GM23248 (cell line): Measurements from ENCODE around the gene CFAP45. TPM values are rescaled to one million over a fixed set of nuclear protein-coding genes. Genes with fewer than 3 reads are reported as not detected.

Experiments
- DNase-seq: peaks from one replicate; pipeline ENCODE4 v3.0.0-alpha.2; 2015
- H2AFZ ChIP-seq: fragments of 200-600 bp; sonication (generic); 2 replicates; pipeline ENCODE4 v1.6.1; 2016; ENCODE audit warnings: antibody characterized with exemption
- H3F3A ChIP-seq: fragments of 200-600 bp; sonication (generic); 2 replicates; pipeline ENCODE4 v1.6.1; 2016; ENCODE audit warnings: mild to moderate bottlenecking, antibody characterized with exemption, mixed run types; ENCODE audit not compliant: insufficient read depth
- H3K27ac ChIP-seq: fragments of 200-600 bp; sonication (generic); 2 replicates; pipeline ENCODE4 v1.5.1; 2016; ENCODE audit warnings: mild to moderate bottlenecking
- H3K27me3 ChIP-seq: fragments of 200-600 bp; sonication (generic); replicated peaks from 2 replicates; pipeline ENCODE4 v1.6.1; 2016; ENCODE audit warnings: mild to moderate bottlenecking; ENCODE audit not compliant: insufficient read depth
- H3K36me3 ChIP-seq: fragments of 200-600 bp; sonication (generic); 2 replicates; pipeline ENCODE4 v1.6.1; 2016; ENCODE audit warnings: low read depth, mild to moderate bottlenecking
- H3K4me1 ChIP-seq: fragments of 200-600 bp; sonication (generic); 2 replicates; pipeline ENCODE4 v1.6.1; 2016; ENCODE audit warnings: mild to moderate bottlenecking; ENCODE audit not compliant: insufficient read depth
- H3K4me2 ChIP-seq: fragments of 200-600 bp; sonication (generic); one replicate; pipeline ENCODE4 v1.6.1; 2016; ENCODE audit warnings: mild to moderate bottlenecking; ENCODE audit not compliant: unreplicated experiment
- H3K4me3 ChIP-seq: fragments of 200-600 bp; sonication (generic); 2 replicates; pipeline ENCODE4 v1.5.1; 2016; ENCODE audit warnings: mild to moderate bottlenecking
- H3K79me2 ChIP-seq: fragments of 200-600 bp; sonication (generic); 2 replicates; pipeline ENCODE4 v1.6.1; 2016; ENCODE audit warnings: mild to moderate bottlenecking; ENCODE audit not compliant: insufficient read depth
- H3K9ac ChIP-seq: fragments of 200-600 bp; sonication (generic); 2 replicates; pipeline ENCODE4 v1.6.1; 2016; ENCODE audit warnings: mild to moderate bottlenecking
- H3K9me2 ChIP-seq: fragments of 200-600 bp; sonication (generic); 2 replicates; pipeline ENCODE4 v1.6.1; 2016; ENCODE audit warnings: mixed run types, mild to moderate bottlenecking, moderate library complexity; ENCODE audit not compliant: insufficient read depth
- H3K9me3 ChIP-seq: fragments of 200-600 bp; sonication (generic); one replicate; pipeline ENCODE4 v1.6.1; 2017; ENCODE audit warnings: low read depth
- H4K20me1 ChIP-seq: fragments of 200-600 bp; sonication (generic); 2 replicates; pipeline ENCODE4 v1.6.0; 2016; ENCODE audit not compliant: insufficient read depth
- EZH2 ChIP-seq: fragments of 200-600 bp; sonication (generic); IDR thresholded peaks from 2 replicates; pipeline ENCODE4 v1.6.1; 2018; ENCODE audit warnings: antibody characterized with exemption, mild to moderate bottlenecking; ENCODE audit not compliant: insufficient read depth, poor library complexity, severe bottlenecking
- EZH2phosphoT487 ChIP-seq: fragments of 200-600 bp; sonication (generic); IDR thresholded peaks from 2 replicates; pipeline ENCODE4 v1.6.1; 2018; ENCODE audit warnings: antibody characterized with exemption, moderate library complexity, mild to moderate bottlenecking, low read depth; ENCODE audit not compliant: insufficient read depth
- WGBS, 2 experiments: methylation state at CpG; one replicate each; pipeline ENCODE4 v1.1.6; 2015 to 2017; ENCODE audit warnings: low lambda C conversion rate in 2 of 2, low coverage in 1 of 2; ENCODE audit errors: missing lambda C conversion rate in 2 of 2; 5-methylcytosine and 5-hydroxymethylcytosine counted together
- in situ Hi-C: fragments of 300-500 bp; cut with MboI; formaldehyde crosslinking; loops from 2 replicates; pipeline ENCODE4 v1.15.0; 2020
- polyA plus RNA-seq: library from polyadenylated mRNA; unstranded; fragments of >200 nt; fragmentation: Nextera tagmentation; extraction: Ambion mirVana; gene quantifications from 2 replicates; pipeline ENCODE4 v1.2.1, GENCODE V29; 2016
- total RNA-seq: library from RNA; depleted of rRNA; stranded (reverse); fragments of >200 nt; shearing (Covaris generic); gene quantifications from 2 replicates; pipeline ENCODE4 v1.2.3, GENCODE V29; 2014

Gene CFAP45
- total and polyA plus RNA-seq, 2 experiments from 2014 or later: 0.51 TPM; not detected in 1

DNA sequence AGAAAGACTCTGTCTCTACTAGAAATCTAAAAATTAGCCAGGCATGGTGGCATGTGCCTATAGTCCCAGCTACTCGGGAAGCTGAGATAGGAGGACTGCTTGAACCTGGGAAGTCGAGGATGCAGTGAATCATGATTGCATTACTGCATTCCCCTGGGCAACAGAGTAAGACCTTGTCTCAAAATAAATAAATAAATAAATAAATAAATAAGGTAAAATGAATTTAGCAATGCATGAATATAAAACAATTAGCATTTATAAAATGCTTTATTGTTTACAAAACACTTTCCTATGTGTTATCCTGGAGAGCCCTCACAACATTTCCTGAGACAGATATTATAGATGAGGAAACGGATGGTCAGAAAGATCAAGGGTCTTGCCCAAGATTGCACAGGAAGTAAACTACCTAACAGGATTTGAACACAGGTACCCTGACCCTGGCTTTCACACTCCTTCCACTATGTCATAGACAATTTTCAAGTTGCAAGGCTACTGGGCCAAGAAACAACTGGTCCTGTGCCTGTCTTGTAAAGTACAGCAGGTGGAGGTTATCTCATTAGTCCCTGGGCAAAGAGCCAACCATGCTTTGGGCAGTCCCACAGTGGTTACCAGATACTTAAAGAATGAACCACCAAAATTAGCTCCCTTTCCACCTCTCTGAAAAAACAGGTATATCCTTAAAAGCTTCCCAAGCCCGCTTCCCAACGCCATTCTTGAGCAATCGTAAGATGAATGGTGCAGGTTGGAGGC lies 22.1 kb downstream of the CFAP45 start:
- Histone ChIP-seq H3K9me2 (no peaks in the 10 kb centered on the region), H3K36me3 (no peaks in the 10 kb centered on the region), H3K4me1 (peaks cover 34% of the 10 kb centered on the region), H3K4me2 (no peak overlapping the region), H4K20me1 (no peaks in the 10 kb centered on the region), H3K79me2 (no peaks in the 10 kb centered on the region), H3K9me3 (no peaks in the 10 kb centered on the region), H3F3A (peaks cover 36% of the 10 kb centered on the region), H3K27me3 (no peaks in the 10 kb centered on the region), H2AFZ (no peak overlapping the region), H3K9ac (no peak overlapping the region), H3K27ac (no peak overlapping the region), H3K4me3 (no peak overlapping the region)
- TF ChIP-seq EZH2phosphoT487: no peak
- TF ChIP-seq EZH2: no peak
- no peak for DNase-seq
- in situ Hi-C loops: no loop called here
- WGBS, 2 experiments: 96 to 98% methylated on average over 6 of the region's 6 CpGs

DNA sequence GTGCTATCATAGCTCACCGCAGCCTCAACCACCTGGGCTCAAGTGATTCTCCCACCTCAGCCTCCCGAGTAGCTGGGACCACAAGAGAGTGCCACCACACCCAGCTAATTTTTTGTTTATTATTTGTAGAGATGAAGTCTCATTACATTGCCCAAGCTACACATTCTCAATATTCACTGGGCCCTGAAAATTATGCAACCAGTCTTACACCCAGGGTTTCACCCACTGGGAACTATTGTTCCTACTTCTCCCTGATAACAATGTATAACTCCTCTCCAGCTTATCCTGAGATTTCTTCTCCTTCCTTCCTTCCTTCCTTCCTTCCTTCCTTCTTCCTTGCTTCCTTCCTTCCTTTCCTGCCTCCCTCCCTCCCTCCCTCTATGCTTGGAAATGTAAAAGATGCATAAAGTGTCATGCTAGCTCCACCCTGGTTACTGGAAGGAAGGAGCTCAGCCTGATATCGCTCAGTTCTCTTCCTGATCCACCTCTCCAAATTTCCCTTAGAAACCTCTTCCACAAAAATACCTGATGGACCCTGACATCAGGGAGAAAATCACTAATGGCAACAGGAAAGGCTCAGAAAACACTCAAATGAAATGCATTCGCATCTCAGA lies 26.3 kb downstream of the CFAP45 start:
- in situ Hi-C loops: no loop called here
- DNase-seq: no peak
- 80 to 84% methylated on average over 4 of the region's 4 CpGs for WGBS, 2 experiments

GRCh38 chr1:159872891-159873290 lies 27.1 kb downstream of the CFAP45 start:
- H3K9me3 ChIP-seq: no peaks in the 10 kb centered on the region
- no peak overlapping the region for H3K9ac ChIP-seq
- H3K27me3 ChIP-seq: no peaks in the 10 kb centered on the region
- WGBS, 2 experiments: 85 to 92% methylated on average over 15 of the region's 15 CpGs
- H3F3A ChIP-seq: peaks cover 17% of the 10 kb centered on the region
- H3K36me3 ChIP-seq: no peaks in the 10 kb centered on the region
- H2AFZ ChIP-seq: no peak overlapping the region
- no peak overlapping the region for H3K4me2 ChIP-seq
- no peaks in the 10 kb centered on the region for H3K79me2 ChIP-seq
- no peaks in the 10 kb centered on the region for H4K20me1 ChIP-seq
- no peak overlapping the region for H3K4me3 ChIP-seq
- H3K27ac ChIP-seq: no peak overlapping the region
- peaks cover 13% of the 10 kb centered on the region for H3K4me1 ChIP-seq
- no peak for DNase-seq
- in situ Hi-C loops: no loop called here
- no peak for TF ChIP-seq EZH2
- TF ChIP-seq EZH2phosphoT487: no peak
- H3K9me2 ChIP-seq: no peaks in the 10 kb centered on the region

More for the DNA sequence above, 26.3 kb downstream of the CFAP45 start:
- Histone ChIP-seq H3K4me1 (peaks cover 11% of the 10 kb centered on the region), H3K9me2 (no peaks in the 10 kb centered on the region), H3K27me3 (no peaks in the 10 kb centered on the region), H3F3A (peaks cover 14% of the 10 kb centered on the region), H3K9me3 (no peaks in the 10 kb centered on the region), H3K27ac (no peak overlapping the region), H3K79me2 (no peaks in the 10 kb centered on the region), H3K9ac (no peak overlapping the region), H4K20me1 (no peaks in the 10 kb centered on the region), H3K4me2 (no peak overlapping the region), H2AFZ (no peak overlapping the region), H3K36me3 (no peaks in the 10 kb centered on the region), H3K4me3 (no peak overlapping the region)
- TF ChIP-seq EZH2 (no peak), EZH2phosphoT487 (no peak)

- TF ChIP-seq EZH2phosphoT487 (no peak), EZH2 (no peak)
- no peak overlapping the region for H3K27ac ChIP-seq
- 86 to 90% methylated on average over 5 of the region's 5 CpGs for WGBS, 2 experiments
- no peaks in the 10 kb centered on the region for H3K9me3 ChIP-seq
- no peaks in the 10 kb centered on the region for H3K9me2 ChIP-seq
- H3K4me1 ChIP-seq: peaks cover 13% of the 10 kb centered on the region
- H3K27me3 ChIP-seq: no peaks in the 10 kb centered on the region
- H4K20me1 ChIP-seq: no peaks in the 10 kb centered on the region
- no peaks in the 10 kb centered on the region for H3K79me2 ChIP-seq
- no peak overlapping the region for H3K9ac ChIP-seq
- no peak overlapping the region for H2AFZ ChIP-seq
- no peak overlapping the region for H3K4me2 ChIP-seq
- H3F3A ChIP-seq: peaks cover 17% of the 10 kb centered on the region
- no peak overlapping the region for H3K4me3 ChIP-seq
- no peaks in the 10 kb centered on the region for H3K36me3 ChIP-seq
- DNase-seq: no peak
- in situ Hi-C loops: no loop called here
Observed at GRCh38 chr1:159870704-159871103, 29.3 kb downstream of the CFAP45 start.
